OCI-LY7 (cell line): ENCODE measurements around the gene CD226. TPM values are rescaled to one million over a fixed set of nuclear protein-coding genes. Genes with fewer than 3 reads are reported as not detected.
"Not testable (repeated sequence)": the region's sequence is repeated elsewhere in the genome, so short reads cannot be mapped to it uniquely, and the experiment has no call there.

ENCODE experiments used
- BruUV-seq: library from RNA; stranded (reverse); fragments of 400-500 nt; replicated peaks from 2 replicates; lab custom pipeline; 2021; lab: Mats Ljungman, UMichigan
- CTCF ChIA-PET: fragments of 300-600 bp; sonication (Branson Sonifier 250); formaldehyde crosslinking; loops from one replicate; lab custom pipeline; 2022; ENCODE audit warnings: antibody characterized with exemption; ENCODE audit not compliant: unreplicated experiment; lab: Charles Lee
- POLR2A ChIA-PET: fragments of 300-600 bp; sonication (Branson Sonifier 250); formaldehyde crosslinking; loops from one replicate; lab custom pipeline; 2022; ENCODE audit warnings: antibody characterized with exemption; lab: Charles Lee
- DNase-seq: peaks from one replicate; pipeline ENCODE4 v3.0.0-alpha.2; 2015; ENCODE audit warnings: low spot score
- H2AFZ ChIP-seq: fragments of 200-600 bp; sonication (generic), shearing (Covaris generic); 2 replicates; pipeline ENCODE4 v1.6.1; 2014; ENCODE audit warnings: mild to moderate bottlenecking, antibody characterized with exemption, low read length, moderate library complexity
- H3K27ac ChIP-seq: fragments of 200-600 bp; sonication (generic); 2 replicates; pipeline ENCODE4 v1.5.1; 2014; ENCODE audit warnings: mixed run types, low read depth, mild to moderate bottlenecking, moderate library complexity, low read length, inconsistent platforms; ENCODE audit not compliant: poor library complexity, severe bottlenecking
- H3K36me3 ChIP-seq: fragments of 200-600 bp; sonication (generic); 2 replicates; pipeline ENCODE4 v1.6.1; 2014; ENCODE audit warnings: mild to moderate bottlenecking, antibody characterized with exemption, low read length, moderate library complexity, mixed read lengths; ENCODE audit not compliant: insufficient read depth
- H3K4me1 ChIP-seq: fragments of 200-600 bp; sonication (generic); 2 replicates; pipeline ENCODE4 v1.5.1; 2014; ENCODE audit warnings: mild to moderate bottlenecking, low read length; ENCODE audit not compliant: insufficient read depth, poor library complexity, severe bottlenecking
- H3K4me2 ChIP-seq: fragments of 200-600 bp; sonication (generic); 2 replicates; pipeline ENCODE4 v1.6.1; 2014; ENCODE audit warnings: mild to moderate bottlenecking, low read length
- H3K4me3 ChIP-seq: fragments of 200-600 bp; sonication (generic); 2 replicates; pipeline ENCODE4 v1.5.1; 2014; ENCODE audit warnings: mild to moderate bottlenecking, low read depth, low read length; ENCODE audit not compliant: poor library complexity, severe bottlenecking
- H3K79me2 ChIP-seq: fragments of 200-600 bp; sonication (generic); 2 replicates; pipeline ENCODE4 v1.6.1; 2016; ENCODE audit warnings: low read depth, mild to moderate bottlenecking, low read length, moderate library complexity, mixed read lengths; ENCODE audit not compliant: insufficient read depth
- H3K9me2 ChIP-seq: fragments of 200-600 bp; sonication (generic); 2 replicates; pipeline ENCODE4 v1.6.1; 2016; ENCODE audit warnings: mild to moderate bottlenecking, low read length, mixed read lengths; ENCODE audit not compliant: insufficient read depth
- H3K9me3 ChIP-seq: fragments of 200-600 bp; sonication (generic); 2 replicates; pipeline ENCODE4 v1.6.1; 2014; ENCODE audit warnings: mild to moderate bottlenecking, mixed run types, low read length, mixed read lengths
- H4K20me1 ChIP-seq: fragments of 200-600 bp; sonication (generic); 2 replicates; pipeline ENCODE4 v1.6.1; 2014; ENCODE audit warnings: mild to moderate bottlenecking, antibody characterized with exemption, low read length, moderate library complexity, mixed read lengths; ENCODE audit not compliant: insufficient read depth
- EZH2phosphoT487 ChIP-seq: fragments of 200-600 bp; sonication (generic); IDR thresholded peaks from 2 replicates; pipeline ENCODE4 v1.6.1; 2018; ENCODE audit warnings: low read depth, borderline replicate concordance, mild to moderate bottlenecking, mixed run types, antibody characterized with exemption, low read length, moderate library complexity, mixed read lengths
- intact Hi-C: fragments of 100-400 bp; cut with micrococcal nuclease; formaldehyde crosslinking; loops from one replicate; pipeline ENCODE4 v1.10.0; 2022; ENCODE audit not compliant: unreplicated experiment
- total RNA-seq, 2 experiments: library from RNA; depleted of rRNA in 1 of 2; stranded (reverse); fragments of >200 nt in 1 of 2; shearing (Covaris generic) in 1 of 2; gene quantifications; 2 replicates each; pipeline ENCODE4 v1.2.3, GENCODE V29; 2014 to 2022
- TF ChIP-seq, protein P1 (sequence below): fragments of 200-600 bp; sonication (generic); conservative IDR thresholded peaks from 2 replicates; pipeline ENCODE4 v1.5.1; 2014; ENCODE audit warnings: mild to moderate bottlenecking, antibody characterized with exemption, low read length, moderate library complexity, mixed read lengths

Gene CD226
- total RNA-seq, 2 experiments from 2014 or later: 0.25 TPM; not detected in 1

DNA sequence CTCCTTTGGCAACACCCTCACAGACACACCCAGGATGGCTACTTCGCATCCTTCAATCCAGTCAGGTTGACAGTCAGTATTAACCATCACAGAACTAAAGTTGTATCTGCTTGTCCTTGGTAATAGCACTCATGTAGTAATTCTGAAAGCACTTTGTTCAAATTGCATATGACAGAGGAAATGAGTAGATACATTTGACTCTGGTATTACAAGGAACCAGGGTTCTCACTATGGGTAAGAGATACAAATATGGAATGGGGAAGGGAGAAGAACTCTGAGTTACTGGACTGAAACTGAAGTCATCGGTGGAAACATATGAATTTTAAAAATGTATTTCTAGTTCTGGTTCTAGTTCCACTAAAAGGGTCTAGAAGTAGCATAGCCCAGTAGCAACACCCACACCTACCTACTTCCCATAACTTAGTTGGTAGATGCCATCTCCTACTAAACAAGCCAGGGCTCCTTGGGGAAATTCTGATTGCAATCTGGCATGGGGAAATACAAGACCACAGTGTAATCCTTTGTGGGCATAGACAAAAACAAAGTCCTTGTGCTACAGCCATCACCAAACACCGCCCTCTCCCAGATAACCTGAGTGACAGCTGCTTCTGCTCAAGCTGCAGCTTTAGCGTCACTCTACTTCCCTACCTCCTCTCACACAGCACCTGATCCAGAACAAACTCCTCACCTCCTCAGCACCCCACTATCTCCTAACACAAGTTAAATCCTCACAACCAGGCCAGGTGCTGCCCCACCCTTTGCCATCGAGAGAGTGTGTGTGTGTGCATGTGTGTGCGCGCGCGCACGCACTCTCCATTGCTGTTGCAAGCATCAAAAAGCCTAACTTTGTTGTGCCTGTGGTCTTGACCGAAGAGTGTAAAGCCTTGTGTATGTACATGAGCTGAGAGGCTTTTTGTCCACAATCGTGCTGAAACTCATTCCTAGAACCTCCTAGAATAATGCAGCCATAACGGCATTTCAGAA, 31.4 kb upstream of the CD226 start:
- no peaks in the 10 kb centered on the region for H4K20me1 ChIP-seq
- intact Hi-C loops: no loop called here
- no TSS peak for BruUV-seq
- no peak overlapping the region for H3K27ac ChIP-seq
- no peak overlapping the region for H3K4me2 ChIP-seq
- TF ChIP-seq, protein P1, sequence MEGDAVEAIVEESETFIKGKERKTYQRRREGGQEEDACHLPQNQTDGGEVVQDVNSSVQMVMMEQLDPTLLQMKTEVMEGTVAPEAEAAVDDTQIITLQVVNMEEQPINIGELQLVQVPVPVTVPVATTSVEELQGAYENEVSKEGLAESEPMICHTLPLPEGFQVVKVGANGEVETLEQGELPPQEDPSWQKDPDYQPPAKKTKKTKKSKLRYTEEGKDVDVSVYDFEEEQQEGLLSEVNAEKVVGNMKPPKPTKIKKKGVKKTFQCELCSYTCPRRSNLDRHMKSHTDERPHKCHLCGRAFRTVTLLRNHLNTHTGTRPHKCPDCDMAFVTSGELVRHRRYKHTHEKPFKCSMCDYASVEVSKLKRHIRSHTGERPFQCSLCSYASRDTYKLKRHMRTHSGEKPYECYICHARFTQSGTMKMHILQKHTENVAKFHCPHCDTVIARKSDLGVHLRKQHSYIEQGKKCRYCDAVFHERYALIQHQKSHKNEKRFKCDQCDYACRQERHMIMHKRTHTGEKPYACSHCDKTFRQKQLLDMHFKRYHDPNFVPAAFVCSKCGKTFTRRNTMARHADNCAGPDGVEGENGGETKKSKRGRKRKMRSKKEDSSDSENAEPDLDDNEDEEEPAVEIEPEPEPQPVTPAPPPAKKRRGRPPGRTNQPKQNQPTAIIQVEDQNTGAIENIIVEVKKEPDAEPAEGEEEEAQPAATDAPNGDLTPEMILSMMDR: no peak
- TF ChIP-seq EZH2phosphoT487: no peak
- ChIA-PET CTCF (no interaction called here), POLR2A (no interaction called here)
- no peak overlapping the region for H2AFZ ChIP-seq
- H3K36me3 ChIP-seq: no peaks in the 10 kb centered on the region
- no peaks in the 10 kb centered on the region for H3K79me2 ChIP-seq
- no peak for DNase-seq
- H3K9me3 ChIP-seq: no peaks in the 10 kb centered on the region
- H3K9me2 ChIP-seq: no peaks in the 10 kb centered on the region
- H3K4me3 ChIP-seq: no peak overlapping the region
- no peaks in the 10 kb centered on the region for H3K4me1 ChIP-seq

DNA sequence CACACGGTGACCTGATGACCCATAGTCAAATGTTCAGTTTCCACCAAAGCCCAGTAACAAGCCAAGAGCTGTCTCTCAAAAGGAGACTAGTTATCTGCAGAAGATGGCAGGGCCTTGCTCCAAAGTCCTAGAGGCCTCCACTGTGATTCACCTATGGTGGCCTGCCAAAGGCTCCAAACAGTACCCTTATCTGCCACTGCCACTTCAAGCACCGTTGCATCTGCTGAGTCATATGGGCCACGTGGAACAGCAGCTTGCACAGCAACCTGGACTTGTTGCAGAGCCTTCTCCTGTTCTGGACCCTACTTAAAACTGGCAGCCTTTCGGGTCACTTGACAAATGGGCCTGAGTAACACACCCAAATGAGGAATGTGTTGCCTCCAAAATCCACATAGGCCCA, 27.6 kb upstream of the CD226 start:
- H4K20me1 ChIP-seq, H2AFZ ChIP-seq, H3K4me3 ChIP-seq, H3K9me3 ChIP-seq, intact Hi-C loops, DNase-seq, POLR2A ChIA-PET, H3K79me2 ChIP-seq, H3K4me1 ChIP-seq, H3K4me2 ChIP-seq, H3K36me3 ChIP-seq, BruUV-seq, H3K27ac ChIP-seq, H3K9me2 ChIP-seq, CTCF ChIA-PET: not testable (repeated sequence)

DNA sequence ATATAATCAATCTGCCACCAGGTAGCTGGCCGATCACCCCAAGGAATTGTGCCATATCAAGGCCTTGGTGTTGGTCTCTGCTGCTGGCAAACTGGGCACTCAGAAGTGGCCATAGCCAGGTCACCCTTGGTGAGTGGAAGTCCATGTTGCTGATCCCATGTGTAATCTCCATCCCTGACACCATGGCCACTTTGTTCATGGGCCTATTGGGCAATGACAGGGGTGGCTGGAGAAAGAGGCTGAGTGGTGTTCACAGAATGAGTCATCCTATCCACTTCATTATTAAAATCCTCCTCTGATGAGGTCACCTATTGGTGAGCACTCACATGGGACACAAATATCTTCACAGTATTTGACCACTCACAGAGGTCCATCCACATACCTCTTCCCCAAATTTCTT, 26.7 kb upstream of the CD226 start:
- no TSS peak for BruUV-seq
- TF ChIP-seq EZH2phosphoT487: no peak
- TF ChIP-seq, protein P1: no peak
- ChIA-PET CTCF (no interaction called here), POLR2A (no interaction called here)
- Histone ChIP-seq H3K9me3 (no peaks in the 10 kb centered on the region), H3K9me2 (no peaks in the 10 kb centered on the region), H4K20me1 (no peaks in the 10 kb centered on the region), H3K4me1 (no peaks in the 10 kb centered on the region), H2AFZ (no peak overlapping the region), H3K79me2 (no peaks in the 10 kb centered on the region), H3K4me2 (no peak overlapping the region), H3K27ac (no peak overlapping the region), H3K4me3 (no peak overlapping the region), H3K36me3 (no peaks in the 10 kb centered on the region)
- intact Hi-C loops: no loop called here
- DNase-seq: no peak
